ENCODE data around the gene TFAM.

DNA sequence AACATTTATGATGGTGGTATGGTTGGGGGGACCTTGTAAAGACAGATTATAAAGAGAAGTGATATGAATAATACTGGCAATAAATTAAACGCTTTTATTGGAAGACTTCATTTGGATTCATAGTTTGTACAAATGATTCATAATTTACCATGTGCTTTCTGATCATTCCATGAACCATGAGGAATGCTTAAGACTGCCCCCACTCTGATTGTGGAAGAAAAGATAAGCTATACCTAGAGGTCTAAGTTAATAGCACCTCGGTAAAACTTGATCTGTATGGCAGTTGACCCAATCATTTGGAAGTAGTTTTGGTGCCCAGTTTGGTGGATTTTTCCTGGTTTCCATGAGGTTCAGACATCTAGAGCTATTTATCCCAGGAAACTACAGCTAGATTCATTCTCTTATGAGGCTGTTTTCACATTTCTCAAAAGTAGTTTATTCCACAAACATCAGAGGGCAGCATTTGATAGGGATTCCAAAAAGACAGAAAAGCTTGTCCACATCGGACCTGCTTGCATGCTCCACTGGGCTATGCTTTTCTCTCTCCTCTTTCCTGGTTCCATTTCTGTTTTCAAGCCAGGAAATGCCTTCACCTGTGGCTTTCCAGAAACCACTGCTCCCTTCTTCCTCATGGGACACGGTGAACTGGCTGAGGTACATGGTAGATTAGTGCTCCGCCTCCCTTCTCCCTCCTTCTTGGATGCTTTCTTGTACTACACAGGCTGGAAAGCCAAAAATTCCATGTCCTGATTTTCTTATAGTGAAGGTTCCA, 29.2 kb downstream of the TFAM start:
- TF ChIP-seq POLR2AphosphoS5 (IDR thresholded peaks at IDR 0.05; ENCODE audit: low read depth, low read length) (no peak), POLR2A (IDR thresholded peaks at IDR 0.05; ENCODE audit: borderline replicate concordance, extremely low read depth, insufficient read depth, insufficient read length) (no peak), EZH2 (IDR thresholded peaks at IDR 0.05) (no peak), CEBPB (IDR thresholded peaks at IDR 0.05; ENCODE audit: low read depth) (no peak), FOSL1 (IDR thresholded peaks at IDR 0.05; ENCODE audit: low read depth) (no peak), YY1 (IDR thresholded peaks at IDR 0.05; ENCODE audit: extremely low read depth, insufficient replicate concordance, low read depth, low read length) (no peak), JUND (IDR thresholded peaks at IDR 0.05) (no peak), SP1 (IDR thresholded peaks at IDR 0.05; ENCODE audit: low read depth) (no peak), EGR1 (IDR thresholded peaks at IDR 0.05; ENCODE audit: low read depth) (no peak)
- TF ChIP-seq, protein P1, sequence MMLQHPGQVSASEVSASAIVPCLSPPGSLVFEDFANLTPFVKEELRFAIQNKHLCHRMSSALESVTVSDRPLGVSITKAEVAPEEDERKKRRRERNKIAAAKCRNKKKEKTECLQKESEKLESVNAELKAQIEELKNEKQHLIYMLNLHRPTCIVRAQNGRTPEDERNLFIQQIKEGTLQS (IDR thresholded peaks at IDR 0.05): no peak
- TF ChIP-seq, protein P2, sequence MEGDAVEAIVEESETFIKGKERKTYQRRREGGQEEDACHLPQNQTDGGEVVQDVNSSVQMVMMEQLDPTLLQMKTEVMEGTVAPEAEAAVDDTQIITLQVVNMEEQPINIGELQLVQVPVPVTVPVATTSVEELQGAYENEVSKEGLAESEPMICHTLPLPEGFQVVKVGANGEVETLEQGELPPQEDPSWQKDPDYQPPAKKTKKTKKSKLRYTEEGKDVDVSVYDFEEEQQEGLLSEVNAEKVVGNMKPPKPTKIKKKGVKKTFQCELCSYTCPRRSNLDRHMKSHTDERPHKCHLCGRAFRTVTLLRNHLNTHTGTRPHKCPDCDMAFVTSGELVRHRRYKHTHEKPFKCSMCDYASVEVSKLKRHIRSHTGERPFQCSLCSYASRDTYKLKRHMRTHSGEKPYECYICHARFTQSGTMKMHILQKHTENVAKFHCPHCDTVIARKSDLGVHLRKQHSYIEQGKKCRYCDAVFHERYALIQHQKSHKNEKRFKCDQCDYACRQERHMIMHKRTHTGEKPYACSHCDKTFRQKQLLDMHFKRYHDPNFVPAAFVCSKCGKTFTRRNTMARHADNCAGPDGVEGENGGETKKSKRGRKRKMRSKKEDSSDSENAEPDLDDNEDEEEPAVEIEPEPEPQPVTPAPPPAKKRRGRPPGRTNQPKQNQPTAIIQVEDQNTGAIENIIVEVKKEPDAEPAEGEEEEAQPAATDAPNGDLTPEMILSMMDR (IDR thresholded peaks at IDR 0.05 in 2 of 3, conservative IDR thresholded peaks at IDR 0.05 in 1 of 3; ENCODE audit: borderline replicate concordance in 1 of 3, insufficient read depth in 1 of 3, low read depth in 2 of 3, low read length in 2 of 3): peak; percentile 38 to 50 (median 41); a peak in 5 of 6 replicates
- TF ChIP-seq, protein P3, sequence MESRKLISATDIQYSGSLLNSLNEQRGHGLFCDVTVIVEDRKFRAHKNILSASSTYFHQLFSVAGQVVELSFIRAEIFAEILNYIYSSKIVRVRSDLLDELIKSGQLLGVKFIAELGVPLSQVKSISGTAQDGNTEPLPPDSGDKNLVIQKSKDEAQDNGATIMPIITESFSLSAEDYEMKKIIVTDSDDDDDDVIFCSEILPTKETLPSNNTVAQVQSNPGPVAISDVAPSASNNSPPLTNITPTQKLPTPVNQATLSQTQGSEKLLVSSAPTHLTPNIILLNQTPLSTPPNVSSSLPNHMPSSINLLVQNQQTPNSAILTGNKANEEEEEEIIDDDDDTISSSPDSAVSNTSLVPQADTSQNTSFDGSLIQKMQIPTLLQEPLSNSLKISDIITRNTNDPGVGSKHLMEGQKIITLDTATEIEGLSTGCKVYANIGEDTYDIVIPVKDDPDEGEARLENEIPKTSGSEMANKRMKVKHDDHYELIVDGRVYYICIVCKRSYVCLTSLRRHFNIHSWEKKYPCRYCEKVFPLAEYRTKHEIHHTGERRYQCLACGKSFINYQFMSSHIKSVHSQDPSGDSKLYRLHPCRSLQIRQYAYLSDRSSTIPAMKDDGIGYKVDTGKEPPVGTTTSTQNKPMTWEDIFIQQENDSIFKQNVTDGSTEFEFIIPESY (IDR thresholded peaks at IDR 0.05; ENCODE audit: extremely low read depth, insufficient replicate concordance, low read length): no peak
- TF ChIP-seq, protein P4, sequence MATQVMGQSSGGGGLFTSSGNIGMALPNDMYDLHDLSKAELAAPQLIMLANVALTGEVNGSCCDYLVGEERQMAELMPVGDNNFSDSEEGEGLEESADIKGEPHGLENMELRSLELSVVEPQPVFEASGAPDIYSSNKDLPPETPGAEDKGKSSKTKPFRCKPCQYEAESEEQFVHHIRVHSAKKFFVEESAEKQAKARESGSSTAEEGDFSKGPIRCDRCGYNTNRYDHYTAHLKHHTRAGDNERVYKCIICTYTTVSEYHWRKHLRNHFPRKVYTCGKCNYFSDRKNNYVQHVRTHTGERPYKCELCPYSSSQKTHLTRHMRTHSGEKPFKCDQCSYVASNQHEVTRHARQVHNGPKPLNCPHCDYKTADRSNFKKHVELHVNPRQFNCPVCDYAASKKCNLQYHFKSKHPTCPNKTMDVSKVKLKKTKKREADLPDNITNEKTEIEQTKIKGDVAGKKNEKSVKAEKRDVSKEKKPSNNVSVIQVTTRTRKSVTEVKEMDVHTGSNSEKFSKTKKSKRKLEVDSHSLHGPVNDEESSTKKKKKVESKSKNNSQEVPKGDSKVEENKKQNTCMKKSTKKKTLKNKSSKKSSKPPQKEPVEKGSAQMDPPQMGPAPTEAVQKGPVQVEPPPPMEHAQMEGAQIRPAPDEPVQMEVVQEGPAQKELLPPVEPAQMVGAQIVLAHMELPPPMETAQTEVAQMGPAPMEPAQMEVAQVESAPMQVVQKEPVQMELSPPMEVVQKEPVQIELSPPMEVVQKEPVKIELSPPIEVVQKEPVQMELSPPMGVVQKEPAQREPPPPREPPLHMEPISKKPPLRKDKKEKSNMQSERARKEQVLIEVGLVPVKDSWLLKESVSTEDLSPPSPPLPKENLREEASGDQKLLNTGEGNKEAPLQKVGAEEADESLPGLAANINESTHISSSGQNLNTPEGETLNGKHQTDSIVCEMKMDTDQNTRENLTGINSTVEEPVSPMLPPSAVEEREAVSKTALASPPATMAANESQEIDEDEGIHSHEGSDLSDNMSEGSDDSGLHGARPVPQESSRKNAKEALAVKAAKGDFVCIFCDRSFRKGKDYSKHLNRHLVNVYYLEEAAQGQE (IDR thresholded peaks at IDR 0.05; ENCODE audit: low read depth): no peak

Data from HCT116 (cell line).